GF-D8 (cell line): ENCODE data around the gene GIPC1.
"Not testable (repeated sequence)": the region's sequence is repeated elsewhere in the genome, so short reads cannot be mapped to it uniquely, and the experiment has no call there.

Experiments
- DNase-seq: peaks from one replicate; lab custom pipeline; 2025; lab: John Stamatoyannopoulos, UW

GIPC1 gene

GRCh38 chr19:14496029-14496833, at the start of gene GIPC1:
GIPC1 (minus strand) TSS chr19:14496127; CDS start chr19:14482976, 13,151 bp downstream.
- peak; percentile 84 for DNase-seq

GRCh38 chr19:14545716-14546082, 49.8 kb upstream of the GIPC1 start:
- no peak for DNase-seq

- DNase-seq, result no peak
Observed at GRCh38 chr19:14544977-14545715, 49.2 kb upstream of the GIPC1 start.

GRCh38 chr19:14544047-14544446, 48.1 kb upstream of the GIPC1 start:
- DNase-seq, result no peak

GRCh38 chr19:14542711-14543328, 46.9 kb upstream of the GIPC1 start:
- peak; percentile 18 for DNase-seq

- not testable (repeated sequence) for DNase-seq
Observed at GRCh38 chr19:14541979-14542378, 46.1 kb upstream of the GIPC1 start.

- no peak for DNase-seq
Observed at GRCh38 chr19:14540741-14541525, 45.0 kb upstream of the GIPC1 start.

GRCh38 chr19:14536926-14537692, 41.2 kb upstream of the GIPC1 start:
- DNase-seq, result no peak

GRCh38 chr19:14533450-14533849, 37.5 kb upstream of the GIPC1 start:
- no peak for DNase-seq

GRCh38 chr19:14530506-14530905, 34.6 kb upstream of the GIPC1 start:
- DNase-seq, result no peak

GRCh38 chr19:14530005-14530348, 34.0 kb upstream of the GIPC1 start:
- DNase-seq, result peak; percentile 49

- peak; percentile 99 for DNase-seq
Observed at GRCh38 chr19:14529254-14530004, 33.5 kb upstream of the GIPC1 start, which contains the start of gene TECR. TECR (plus strand) TSS chr19:14529594; CDS start chr19:14529697, 103 bp downstream.

GRCh38 chr19:14528419-14529253, 32.7 kb upstream of the GIPC1 start:
- no peak for DNase-seq

- DNase-seq, result no peak
Observed at GRCh38 chr19:14526423-14526822, 30.5 kb upstream of the GIPC1 start.

GRCh38 chr19:14525729-14526128, 29.8 kb upstream of the GIPC1 start:
- DNase-seq, result no peak

- no peak for DNase-seq
Observed at GRCh38 chr19:14520543-14520942, 24.6 kb upstream of the GIPC1 start.

- no peak for DNase-seq
Observed at GRCh38 chr19:14519860-14520407, 24.0 kb upstream of the GIPC1 start.

- DNase-seq, result no peak
Observed at GRCh38 chr19:14519245-14519859, 23.4 kb upstream of the GIPC1 start.
